Cardiac fibroblast (primary cell): ENCODE measurements around the gene OR10D3.

Source experiments
- DNase-seq, 2 donors: peaks; one replicate each; pipeline versions ENCODE4 v3.0.0 to v3.0.0-alpha.2; 2010; ENCODE audit warnings: low read depth in 2 of 2
- H3K4me3 ChIP-seq, 2 donors: replicated peaks in 1 of 2; 1 replicate in 1 of 2; 2 replicates in 1 of 2; pipeline ENCODE4 v1.5.1; 2011; ENCODE audit warnings: low read depth in 2 of 2, low read length in 2 of 2, mild to moderate bottlenecking in 2 of 2, moderate library complexity in 1 of 2
- TF ChIP-seq, protein P1 (sequence below): IDR thresholded peaks from one replicate; pipeline ENCODE4 v1.5.1; 2011; ENCODE audit warnings: low read depth, mild to moderate bottlenecking, low read length, inconsistent platforms

OR10D3 gene

GRCh38 chr11:124174001-124174583 lies 9.1 kb upstream of the OR10D3 start:
- TF ChIP-seq, protein P1, sequence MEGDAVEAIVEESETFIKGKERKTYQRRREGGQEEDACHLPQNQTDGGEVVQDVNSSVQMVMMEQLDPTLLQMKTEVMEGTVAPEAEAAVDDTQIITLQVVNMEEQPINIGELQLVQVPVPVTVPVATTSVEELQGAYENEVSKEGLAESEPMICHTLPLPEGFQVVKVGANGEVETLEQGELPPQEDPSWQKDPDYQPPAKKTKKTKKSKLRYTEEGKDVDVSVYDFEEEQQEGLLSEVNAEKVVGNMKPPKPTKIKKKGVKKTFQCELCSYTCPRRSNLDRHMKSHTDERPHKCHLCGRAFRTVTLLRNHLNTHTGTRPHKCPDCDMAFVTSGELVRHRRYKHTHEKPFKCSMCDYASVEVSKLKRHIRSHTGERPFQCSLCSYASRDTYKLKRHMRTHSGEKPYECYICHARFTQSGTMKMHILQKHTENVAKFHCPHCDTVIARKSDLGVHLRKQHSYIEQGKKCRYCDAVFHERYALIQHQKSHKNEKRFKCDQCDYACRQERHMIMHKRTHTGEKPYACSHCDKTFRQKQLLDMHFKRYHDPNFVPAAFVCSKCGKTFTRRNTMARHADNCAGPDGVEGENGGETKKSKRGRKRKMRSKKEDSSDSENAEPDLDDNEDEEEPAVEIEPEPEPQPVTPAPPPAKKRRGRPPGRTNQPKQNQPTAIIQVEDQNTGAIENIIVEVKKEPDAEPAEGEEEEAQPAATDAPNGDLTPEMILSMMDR, result no peak
- H3K4me3 ChIP-seq, result no peak overlapping the region
- DNase-seq, result peak; percentile 85 to 93

DNA sequence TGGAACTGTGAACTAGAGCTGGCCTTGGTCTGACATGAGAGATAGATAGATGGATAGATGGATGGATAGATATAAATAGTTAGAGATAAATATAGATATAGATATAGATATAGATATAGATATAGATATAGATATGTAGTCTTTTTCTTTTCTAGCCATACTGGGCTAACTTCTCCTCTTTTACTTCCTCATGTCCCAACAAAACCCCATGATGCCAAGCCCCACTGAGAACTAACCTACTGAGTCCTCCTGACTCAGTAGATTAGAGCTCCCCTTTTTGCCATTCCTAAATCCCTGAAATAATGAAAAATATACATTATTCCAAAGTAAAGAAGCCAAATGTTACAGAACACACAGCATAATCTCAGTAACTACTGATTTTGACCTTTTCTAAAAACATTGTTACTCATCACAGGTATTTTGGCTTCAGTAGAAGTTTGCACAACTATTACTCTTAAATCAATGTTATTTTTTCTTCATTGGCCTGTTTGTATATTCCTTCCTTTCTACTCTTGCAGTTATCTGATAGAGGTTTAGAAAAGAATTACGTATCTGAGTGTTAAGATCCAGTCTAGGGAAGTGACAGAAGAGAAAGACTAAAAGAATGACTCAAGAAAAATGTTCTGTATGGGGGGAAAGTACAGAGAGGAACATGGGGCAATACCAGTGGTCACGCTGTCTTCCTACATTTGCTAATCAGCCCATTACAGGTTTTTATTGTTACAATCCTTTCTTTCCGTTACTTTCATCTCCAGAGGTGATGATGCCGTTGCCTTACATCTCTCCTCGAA lies 6.0 kb upstream of the OR10D3 start:
- no peak overlapping the region for H3K4me3 ChIP-seq
- TF ChIP-seq, protein P1, result no peak
- peak in 1 of 2 donors; percentile 55 for DNase-seq

- no peak overlapping the region for H3K4me3 ChIP-seq
- TF ChIP-seq, protein P1, result no peak
- peak in 1 of 2 donors; percentile 55 for DNase-seq
Measured at GRCh38 chr11:124179310-124179709, 3.8 kb upstream of the OR10D3 start.

- H3K4me3 ChIP-seq, result no peak overlapping the region
- TF ChIP-seq, protein P1, result no peak
- no peak for DNase-seq
Measured at GRCh38 chr11:124190298-124191139, 7.4 kb downstream of the OR10D3 start.

GRCh38 chr11:124193221-124194010 lies 10.3 kb downstream of the OR10D3 start:
- H3K4me3 ChIP-seq, result no peak overlapping the region
- TF ChIP-seq, protein P1, result no peak
- DNase-seq, result no peak
